Right ventricle myocardium inferior (tissue), 1 donor: ENCODE results near the gene MTMR12. TPM values are rescaled to one million over a fixed set of nuclear protein-coding genes. Genes with fewer than 3 reads are reported as not detected.
"Not testable (repeated sequence)": the region's sequence is repeated elsewhere in the genome, so short reads cannot be mapped to it uniquely, and the experiment has no call there.

Experiments used
- ATAC-seq: fragments of 200-7000 bp; cut with Tn5 transposase; one replicate; pipeline ENCODE4 v1.9.1; 2020; ENCODE audit warnings: mild to moderate bottlenecking, moderate library complexity
- DNase-seq: peaks from one replicate; pipeline ENCODE4 v3.0.0; 2021; ENCODE audit errors: missing footprints
- intact Hi-C: fragments of 100-400 bp; cut with DNase I; formaldehyde crosslinking; loops from one replicate; pipeline ENCODE4 v1.11.0; 2022
- total RNA-seq: library from RNA; stranded (reverse); fragmentation: NEBNext Ultra II Directional; extraction: Animal tissue kit (Norgen Biotek cat#: 25700); gene quantifications from one replicate; pipeline ENCODE4 v1.2.1, GENCODE V29; 2021
- donor health status: DM: no; HTN: yes; CAD: no; lungs with severe emphysema.

Gene MTMR12
- total RNA-seq, 1 donor from 2014 or later = 18.7 TPM

DNA sequence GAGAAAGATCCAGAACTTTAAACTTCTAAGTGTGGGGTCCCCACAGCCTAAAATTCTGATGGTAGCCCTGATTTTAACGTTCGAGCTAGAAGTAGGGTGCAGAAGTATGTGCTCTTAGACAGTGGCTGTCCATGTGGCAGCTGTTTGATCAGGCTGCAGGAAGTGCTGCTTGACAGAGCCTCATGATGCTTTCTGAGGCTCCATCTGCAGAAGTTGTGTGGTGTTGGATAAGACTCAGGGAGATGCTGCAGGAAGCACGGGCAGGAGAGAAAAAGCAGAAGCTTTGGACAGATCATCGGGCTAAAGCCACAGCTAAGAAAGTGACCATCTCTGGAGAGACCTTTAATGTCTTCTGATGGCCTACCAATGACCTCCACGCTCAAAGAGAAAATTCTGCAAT is 8.1 kb downstream of the MTMR12 start:
- intact Hi-C loops = no loop called here

DNA sequence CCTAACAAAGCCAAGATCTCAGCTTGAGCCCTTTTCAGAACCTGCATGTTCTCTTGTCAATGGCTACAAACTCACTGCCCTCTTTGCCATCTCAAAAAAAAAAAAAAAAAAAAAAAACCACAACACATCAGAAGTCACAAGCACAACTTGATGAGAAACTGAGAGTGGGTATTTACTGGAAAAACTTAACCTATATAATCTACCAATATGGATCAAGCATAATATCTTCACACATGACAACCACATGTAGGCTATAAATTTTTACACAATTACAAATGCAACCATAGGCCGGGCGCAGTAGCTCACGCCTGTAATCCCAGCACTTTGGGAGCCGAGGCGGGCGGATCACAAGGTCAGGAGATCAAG is 9.0 kb downstream of the MTMR12 start:
- DNase-seq (no peak), ATAC-seq (no peak)
- intact Hi-C loops = no loop called here

More for the DNA sequence above, 8.1 kb downstream of the MTMR12 start:
- DNase-seq (no peak), ATAC-seq (no peak)

DNA sequence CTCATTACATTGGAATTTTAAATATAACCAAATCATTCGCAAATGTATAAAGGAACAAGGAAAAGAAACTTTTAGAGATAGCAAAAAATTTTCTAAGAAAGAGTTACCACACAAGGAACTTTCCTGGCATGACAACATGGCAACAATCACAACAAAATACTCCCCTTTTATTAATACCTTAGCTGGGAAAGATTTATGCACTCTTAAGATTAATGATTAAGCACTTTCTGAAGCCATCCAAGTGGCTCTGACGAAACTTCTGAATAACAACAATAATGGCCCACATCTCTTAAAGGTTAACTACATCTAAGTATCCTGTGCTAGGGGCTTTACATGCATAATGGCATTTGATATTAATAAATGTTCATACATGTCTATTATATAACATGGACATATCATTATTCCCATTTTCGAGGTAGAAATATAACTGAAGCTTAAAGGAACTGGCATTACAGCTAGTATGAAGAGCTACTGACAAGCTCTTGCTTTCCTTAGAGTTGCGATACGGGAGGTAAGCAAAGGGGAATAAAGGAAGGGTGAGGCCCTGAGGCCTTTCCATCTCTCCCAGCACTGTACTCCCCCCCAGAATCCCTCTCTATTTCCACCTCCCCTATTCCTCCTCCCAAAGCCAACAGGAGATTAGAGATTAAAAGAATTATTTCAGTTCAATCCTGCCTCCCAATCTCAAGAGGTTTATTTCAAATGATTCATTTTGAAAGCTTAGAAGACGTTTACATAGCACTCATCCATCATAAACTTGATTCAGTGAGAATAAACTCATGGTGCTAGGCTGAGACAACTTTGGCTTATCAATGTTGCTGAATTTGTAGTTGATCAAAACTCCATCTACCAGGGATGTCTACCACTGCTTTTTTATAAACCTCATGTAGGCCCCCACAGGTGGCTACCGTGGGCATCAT is 9.6 kb downstream of the MTMR12 start:
- DNase-seq (no peak), ATAC-seq (no peak)
- intact Hi-C loops = no loop called here

DNA sequence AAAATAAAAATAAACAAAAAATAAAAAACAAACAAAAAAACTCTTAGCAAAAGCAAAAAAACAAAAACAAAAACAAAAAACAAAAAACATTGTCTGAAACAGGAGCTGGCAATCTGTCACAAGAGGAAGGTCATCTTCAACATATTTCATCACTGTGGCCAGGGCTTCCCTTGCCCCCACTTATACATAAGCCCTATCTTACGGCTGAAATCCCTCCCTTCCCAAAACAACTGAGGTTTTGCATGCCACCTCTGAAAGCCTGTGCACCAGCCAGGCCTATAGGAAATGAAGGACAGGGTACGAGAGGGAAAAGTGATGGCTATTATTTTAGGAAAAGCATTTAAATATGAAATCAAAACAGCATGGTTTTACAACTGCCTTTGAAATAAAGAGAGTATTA is 10.8 kb downstream of the MTMR12 start:
- DNase-seq (no peak), ATAC-seq (no peak)
- intact Hi-C loops = no loop called here

DNA sequence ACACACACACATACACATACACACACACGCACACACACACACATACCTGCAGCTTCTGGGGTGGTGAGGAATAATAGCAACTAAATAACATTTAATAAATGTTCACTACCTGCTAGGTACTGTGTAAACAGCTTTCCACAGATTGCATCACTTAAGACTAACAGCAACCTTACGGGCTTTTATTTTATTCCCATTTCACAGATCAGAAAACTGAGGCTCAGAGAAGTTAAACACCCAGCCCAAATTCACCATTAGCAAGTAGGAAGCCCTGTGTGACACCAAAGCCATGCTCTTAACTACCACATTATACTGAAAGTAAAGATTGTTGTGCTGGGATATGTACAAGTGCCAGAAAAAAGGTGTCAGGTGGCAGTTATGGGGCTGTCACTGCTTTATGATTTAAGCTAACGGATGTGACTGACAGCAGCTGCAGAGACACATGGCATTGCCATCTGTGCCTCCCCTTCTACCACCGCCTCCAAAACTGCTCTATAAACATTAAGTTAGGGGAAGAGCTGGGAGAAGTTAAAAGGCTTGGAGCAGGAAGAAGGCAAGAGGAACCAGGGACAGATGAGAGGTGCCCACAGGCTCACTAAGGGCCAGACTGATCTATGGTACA is 13.6 kb downstream of the MTMR12 start:
- ATAC-seq (no peak), DNase-seq (no peak)
- intact Hi-C loops = no loop called here

DNA sequence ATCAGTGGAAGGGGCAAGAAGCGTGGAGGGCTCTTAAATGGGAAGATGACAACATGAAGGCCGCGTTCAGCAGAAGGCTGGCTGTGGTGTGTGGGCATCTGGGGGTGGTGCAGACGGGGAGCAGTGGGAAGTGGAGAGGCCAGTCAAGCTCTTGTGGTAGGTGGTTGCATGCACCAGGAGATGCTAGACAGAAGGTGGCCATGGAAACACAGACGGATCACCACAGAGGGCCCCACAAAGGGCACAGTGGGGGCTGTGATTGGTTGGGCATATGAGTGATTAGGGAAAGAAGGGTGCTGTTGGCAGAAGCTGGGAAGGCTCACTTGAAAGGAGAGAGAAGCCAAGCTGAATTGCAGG is 14.7 kb downstream of the MTMR12 start:
- DNase-seq (no peak), ATAC-seq (no peak)
- intact Hi-C loops = no loop called here

DNA sequence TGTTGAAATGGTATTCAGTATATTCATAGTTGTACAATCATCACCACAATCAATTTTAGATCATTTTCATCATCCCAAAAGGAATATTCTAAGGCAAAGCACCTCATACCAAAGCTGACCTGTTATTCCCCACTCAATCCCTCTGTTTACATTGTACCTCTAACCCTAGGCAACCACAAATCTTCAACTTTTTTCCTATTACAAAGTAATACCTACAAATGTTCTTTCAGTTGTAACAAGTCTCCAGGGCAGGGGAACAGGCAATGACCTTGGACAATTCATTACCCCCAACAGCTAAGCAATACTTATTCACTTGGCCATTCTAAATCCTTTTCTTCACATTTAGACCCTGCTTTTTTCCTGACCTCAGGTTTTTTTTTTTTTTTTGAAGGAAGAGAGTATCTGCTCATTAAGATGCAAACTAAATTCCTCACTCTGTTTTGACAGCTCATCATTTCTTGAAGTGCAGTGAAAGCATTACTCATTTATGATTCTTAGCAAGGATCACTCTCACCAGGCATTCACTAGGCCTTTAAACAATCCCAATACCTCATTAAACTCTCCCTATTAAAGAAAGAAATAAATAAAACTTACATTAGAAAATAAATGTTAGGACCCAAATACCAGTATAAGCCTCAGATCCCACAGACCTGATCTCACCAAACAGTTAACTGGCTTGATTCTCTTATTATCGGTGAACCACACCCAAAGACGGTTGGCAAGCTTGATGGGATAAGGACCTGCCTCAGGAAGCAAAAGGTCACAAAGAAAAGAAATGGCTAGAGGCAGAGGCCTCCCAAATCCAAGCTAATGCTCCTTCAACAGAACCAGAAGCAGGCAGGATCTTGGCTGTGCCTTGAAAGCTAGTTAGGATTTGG is 15.3 kb downstream of the MTMR12 start:
- ATAC-seq = no peak
- intact Hi-C loops = no loop called here
- DNase-seq = no peak

DNA sequence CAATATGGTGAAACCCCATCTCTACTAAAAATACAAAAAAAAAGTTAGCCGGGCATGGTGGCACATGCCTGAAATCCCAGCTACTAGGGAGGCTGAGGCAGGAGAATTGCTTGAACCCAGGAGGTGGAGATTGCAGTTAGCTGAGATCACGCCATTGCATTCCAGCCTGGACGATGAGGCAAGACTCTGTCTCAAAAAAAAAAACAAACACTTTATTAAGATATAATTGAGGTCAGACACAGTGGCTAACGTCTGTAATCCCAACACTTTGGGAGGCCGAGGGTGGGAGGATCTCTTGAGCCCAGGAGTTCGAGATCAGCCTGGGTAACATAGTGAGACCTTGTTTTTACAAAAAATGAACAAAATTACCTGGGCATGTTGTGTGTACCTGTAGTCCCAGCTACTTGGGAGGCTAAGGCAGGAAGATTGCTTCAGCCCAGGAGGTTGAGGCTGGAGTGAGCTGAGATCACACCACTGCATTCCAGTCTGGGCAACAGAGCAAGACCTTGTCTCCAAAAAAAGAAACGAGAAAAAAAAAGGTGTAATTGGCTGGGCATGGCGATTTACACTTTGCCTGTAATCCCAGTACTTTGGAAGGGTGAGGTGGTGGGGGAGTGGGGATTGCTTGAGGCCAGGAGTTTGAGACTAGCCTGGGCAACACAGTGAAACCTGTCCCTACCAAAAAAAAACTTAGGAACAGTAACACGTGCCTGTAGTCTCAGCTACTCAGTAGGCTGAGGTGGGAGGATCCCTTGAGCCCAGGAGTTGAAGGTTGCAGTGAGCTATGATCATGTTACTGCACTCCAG is 16.6 kb downstream of the MTMR12 start:
- ATAC-seq, intact Hi-C loops, DNase-seq: not testable (repeated sequence)

DNA sequence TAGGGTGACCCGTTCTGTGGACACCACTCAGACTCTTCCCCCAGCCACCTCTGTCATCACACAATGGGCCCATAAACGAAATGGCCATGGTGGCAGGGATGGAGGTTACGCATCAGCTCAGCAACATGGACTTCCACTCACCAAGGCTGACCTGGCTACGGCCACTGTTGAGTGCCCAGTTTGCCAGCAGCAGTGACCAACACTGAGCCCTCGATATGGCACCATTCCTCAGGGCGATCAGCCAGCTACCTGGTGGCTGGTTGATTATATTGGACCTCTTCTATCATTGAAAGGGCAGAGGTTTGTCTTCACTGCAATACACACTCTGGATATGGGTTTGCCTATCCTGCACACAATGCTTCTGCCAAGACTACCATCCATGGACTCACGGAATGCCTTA is 21.1 kb downstream of the MTMR12 start:
- intact Hi-C loops = no loop called here
- DNase-seq (no peak), ATAC-seq (no peak)

DNA sequence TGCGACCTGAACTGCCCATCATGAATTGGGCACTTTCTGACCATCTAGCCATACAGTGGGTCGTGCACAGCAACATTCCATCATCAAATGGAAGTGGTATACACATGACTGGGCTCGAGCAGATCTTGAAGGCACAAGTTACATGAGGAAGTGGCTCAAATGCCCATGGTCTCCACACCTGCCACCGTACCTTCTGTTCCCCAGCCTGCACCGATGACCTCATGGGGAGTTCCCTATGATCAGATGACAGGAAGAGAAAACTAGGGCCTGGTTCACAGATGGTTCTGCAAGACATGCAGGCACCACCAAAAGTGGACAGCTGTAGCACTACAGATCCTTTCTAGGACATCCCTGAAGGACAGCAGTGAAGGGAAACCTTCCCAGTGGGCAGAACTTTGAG is 21.8 kb downstream of the MTMR12 start:
- no peak for DNase-seq
- intact Hi-C loops = no loop called here
- ATAC-seq = no peak

DNA sequence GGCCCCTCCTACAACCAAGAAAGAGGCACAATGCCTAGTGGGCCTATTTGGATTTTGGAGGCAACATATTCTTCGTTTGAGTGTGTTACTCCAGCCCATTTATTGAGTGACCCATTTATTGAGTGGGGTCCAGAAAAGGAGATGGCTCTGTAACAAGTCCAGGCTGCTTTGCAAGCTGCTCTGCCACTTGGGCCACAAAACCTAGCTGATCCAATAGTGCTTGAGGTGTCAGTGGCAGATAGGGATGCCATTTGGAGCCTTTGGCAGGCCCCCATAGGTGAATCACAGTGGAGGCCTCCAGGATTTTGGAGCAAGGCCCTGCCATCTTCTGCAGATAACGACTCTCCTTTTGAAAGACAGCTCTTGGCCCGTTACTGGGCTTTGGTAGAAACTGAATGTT is 22.2 kb downstream of the MTMR12 start:
- ATAC-seq, DNase-seq, intact Hi-C loops: not testable (repeated sequence)

DNA sequence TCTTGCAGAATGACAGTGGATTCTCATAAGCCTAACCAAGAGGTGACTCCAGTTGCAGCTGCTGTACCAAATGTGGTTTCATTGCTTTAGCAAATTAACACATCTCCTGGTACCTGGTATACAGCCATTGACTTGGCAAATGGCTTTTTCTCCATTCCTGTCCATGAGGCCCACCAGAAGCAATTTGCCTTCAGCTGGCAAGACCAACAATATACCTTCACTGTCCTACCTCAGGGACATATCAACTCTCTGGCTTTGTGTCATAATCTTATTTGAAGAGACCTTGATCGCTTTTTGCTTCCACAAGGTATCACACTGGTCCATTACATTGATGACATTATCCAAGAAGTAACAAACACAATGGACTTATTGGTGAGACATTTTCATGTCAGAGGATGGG is 22.8 kb downstream of the MTMR12 start:
- ATAC-seq, DNase-seq, intact Hi-C loops: not testable (repeated sequence)

DNA sequence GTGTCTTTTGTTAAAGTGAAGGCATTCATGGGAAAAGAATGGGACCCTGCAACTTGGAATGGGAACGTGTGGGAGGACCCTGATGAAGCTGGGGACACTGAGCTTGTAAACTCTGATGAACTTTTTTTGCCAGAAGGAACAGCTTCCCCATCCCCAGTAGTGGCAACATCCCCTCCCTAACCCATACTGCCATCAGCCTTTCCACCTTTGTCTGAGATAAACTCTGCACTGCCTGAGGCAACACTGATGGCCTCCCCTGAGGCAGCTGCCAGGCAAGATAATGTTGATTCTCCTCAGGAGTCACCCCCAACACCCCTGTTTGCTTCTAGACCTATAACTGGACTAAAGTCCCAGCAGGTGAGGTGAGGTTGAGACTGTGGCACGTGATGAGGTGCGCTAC is 24.6 kb downstream of the MTMR12 start:
- DNase-seq, ATAC-seq, intact Hi-C loops: not testable (repeated sequence)

DNA sequence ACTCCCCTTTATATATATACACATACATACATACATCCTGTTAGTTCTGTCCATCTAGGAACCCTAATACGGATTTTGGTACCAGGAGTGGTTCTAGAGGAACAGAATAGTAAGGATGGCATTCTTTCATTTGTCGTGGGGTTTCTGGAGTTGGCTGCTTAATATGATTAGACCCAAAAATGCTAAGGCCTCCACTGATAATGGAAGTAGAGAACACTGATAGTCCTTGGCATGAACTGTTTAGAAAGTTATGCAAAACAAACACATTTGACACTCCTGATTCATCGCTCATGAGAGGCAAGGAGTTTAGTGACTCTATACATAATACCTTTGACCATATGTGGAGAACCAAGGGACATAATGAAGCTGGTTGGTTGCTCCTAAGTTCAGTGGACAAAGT is 25.2 kb downstream of the MTMR12 start:
- DNase-seq, intact Hi-C loops, ATAC-seq: not testable (repeated sequence)

DNA sequence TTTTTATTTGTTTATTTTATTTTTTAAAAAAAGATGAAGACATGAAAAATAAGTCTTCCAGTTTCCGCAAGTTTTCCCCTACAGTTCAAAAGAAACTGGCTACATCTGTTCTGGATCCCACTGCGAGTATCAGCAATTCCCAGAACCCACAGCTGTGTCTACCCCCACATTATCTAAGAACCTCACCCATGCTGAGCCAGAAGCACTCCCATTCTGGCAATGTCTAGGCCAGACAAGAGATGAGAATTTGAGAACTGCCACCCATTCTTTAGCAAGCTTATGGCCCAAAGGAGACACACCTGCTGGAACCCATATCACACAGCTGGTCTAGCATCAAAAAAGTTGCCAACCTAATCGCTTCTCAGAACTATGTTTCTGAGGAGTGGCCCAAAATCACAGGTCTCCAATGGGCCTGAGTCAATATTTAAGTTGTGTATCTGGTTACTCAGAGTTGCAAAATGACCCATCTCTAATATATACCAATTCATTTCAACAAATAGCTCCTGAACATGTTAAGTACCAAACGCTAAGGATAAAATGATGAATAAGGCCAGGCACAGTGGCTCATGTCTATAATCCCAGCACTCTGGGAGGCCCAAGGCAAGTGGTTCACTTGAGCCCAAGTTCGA is 27.1 kb downstream of the MTMR12 start:
- ATAC-seq = no peak
- intact Hi-C loops = no loop called here
- no peak for DNase-seq

DNA sequence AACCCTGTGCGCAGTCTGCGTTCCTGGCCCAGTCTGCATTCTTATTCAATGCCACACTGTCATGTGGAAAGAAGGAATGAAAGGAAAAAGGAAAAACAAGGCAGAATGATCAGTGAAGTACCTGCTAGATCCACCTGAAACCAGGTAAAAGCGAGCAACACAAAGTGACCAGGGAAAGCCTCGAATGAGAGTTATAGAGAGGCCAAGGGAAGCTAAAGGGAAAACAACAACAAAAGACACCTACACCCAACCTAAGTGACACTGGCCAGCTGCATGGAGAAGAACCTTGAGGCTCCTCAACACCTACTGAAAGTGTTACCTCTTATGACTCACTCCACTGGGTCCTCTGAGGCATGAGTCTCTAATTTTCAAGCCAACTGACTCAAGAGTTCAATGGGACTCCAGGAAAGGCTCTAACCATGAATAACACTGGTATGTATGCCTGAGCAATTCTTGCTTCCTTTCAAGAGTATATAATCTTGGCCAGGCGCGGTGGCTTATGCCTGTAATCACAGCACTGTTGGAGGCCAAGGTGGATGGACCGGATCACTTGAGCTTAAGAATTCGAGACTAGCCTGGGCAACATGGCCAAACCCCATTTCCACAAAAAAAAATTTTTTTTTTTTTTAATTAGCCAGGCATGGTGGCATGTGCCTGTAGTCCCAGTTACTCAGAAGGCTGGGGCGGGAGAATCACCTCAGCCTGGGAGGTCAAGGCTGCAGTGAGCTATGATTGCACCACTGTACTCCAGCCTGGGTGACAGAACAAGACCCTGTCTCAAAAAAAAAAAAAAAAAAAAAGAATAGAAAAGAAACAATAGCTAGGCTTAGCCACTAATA is 29.0 kb downstream of the MTMR12 start:
- intact Hi-C loops = no loop called here
- DNase-seq (no peak), ATAC-seq (no peak)

DNA sequence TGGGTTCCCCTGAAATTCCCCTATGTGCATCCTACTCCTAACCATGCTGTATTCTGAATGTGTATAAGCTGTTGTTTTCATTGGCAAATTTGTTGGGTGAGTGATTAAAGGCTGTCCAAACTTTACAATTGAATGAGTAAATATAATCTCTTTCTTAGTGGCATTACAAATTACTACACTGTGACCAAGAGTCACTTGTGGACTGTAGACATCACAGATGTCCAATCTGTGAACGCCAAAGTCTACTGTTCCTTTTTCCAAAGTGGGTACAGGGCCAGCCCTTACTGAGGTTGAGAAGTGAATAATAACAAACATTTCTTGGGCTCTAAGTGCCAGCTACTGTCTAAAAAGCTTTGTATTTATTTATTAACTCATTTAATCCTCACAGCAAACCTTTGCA is 29.7 kb downstream of the MTMR12 start:
- DNase-seq = no peak
- intact Hi-C loops = no loop called here
- no peak for ATAC-seq
